Stimulated activated CD8-positive, alpha-beta memory T cell treated with anti-CD3 and anti-CD28 coated beads, Interleukin-12 subunit alpha, Interleukin-12 subunit beta, amount 100 ng/mL, for 4 hours (primary cell): Measurements from ENCODE around the gene STRIP2.
"Not testable (repeated sequence)": the region's sequence is repeated elsewhere in the genome, so short reads cannot be mapped to it uniquely, and the experiment has no call there.

Experiments used
- DNase-seq: peaks from one replicate; pipeline ENCODE4 v3.0.0-alpha.2; 2020; ENCODE audit warnings: low read depth

STRIP2 gene

DNA sequence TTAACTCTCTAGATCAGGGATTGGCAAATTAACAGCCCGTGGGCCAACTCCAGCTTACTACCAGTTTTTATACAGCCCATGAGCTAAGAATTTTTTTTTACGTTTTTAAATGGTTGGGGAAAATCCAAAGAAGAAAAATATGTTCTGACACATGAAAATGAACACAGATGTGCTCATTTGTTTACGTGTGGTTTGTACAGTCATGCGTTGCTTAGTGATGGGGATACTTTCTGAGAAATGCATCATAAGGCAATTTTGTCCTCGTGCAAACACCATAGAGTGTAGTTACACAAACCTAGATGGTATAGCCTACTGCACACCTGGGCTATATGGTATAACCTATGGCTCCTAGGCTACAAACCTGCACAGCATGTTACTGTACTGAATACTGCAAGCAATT is 59.8 kb downstream of the STRIP2 start:
- DNase-seq = no peak

DNA sequence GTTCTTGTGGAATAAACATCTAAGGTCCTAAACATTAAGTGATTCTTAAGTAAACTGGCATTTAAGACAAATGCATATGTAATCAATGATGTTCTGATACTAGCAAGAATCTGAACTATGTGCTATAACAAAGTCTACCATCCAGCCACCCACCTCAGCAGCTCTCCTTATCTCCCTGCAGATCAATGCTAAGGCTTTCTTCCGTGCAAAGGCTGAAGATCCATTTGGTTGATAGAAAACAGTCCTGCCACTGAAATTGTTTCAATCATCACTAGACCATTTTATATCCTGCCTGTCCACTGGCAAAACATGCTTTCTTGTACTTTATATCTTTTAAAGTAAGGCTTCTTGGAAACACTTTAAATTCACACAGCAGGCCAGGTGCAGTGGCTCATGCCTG is 61.8 kb downstream of the STRIP2 start:
- DNase-seq = no peak

DNA sequence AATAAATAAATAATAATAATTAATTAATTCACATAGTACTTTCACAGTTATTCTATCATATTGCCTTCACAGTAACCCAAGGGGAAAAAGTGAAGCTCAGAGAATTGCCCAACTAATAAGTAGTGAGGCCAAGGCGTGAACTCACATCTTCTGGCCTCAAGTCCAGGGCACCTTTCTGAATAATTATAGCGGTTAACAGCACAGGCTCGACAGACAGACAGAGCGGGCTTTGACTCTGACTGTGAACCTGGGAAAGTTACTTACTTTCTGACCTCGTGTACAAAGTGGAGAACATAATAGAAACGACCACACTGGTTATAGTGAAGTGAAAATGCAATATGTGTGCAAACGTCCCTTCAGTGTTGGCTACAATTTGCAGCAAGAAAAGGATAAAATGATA is 62.4 kb downstream of the STRIP2 start:
- DNase-seq = no peak

DNA sequence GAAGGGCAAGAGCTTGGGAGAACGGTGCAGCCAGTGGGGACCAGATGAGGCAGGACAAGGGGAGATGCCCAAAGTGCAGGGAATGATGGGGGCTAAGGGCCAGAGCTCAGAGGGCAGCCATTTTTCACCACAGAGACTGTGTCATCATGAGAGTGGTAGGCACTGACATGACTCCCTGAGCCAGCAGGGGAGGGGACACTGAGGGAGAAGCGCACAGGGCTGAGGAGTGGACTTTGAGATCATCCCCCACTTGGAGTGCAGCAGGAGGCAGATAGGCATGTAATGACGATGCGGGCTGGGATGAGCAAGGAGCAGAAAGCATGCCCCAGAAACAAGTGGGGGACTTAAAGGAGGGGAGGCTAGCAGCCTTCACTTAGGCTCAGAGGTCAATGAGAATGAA is 62.9 kb downstream of the STRIP2 start:
- no peak for DNase-seq

DNA sequence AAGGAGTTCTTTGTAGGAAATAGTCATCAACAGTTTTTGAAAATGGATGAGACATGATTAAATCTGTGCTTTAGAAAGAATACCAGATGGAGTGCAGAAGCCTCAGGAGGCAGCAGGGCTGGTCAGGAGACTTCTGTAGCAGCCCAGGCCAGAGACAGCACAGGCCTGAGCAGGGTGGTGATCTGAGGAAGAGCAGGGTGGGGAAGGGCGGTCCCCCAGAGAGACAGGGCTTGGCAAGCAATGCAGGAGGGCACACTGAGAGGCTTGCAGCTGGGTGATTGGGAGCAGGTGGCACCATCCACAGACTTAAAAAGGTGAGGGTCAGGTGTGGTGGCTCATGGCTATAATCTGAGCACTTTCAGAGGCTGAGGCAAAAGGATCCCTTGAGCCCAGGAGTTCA is 63.8 kb downstream of the STRIP2 start:
- DNase-seq = no peak

DNA sequence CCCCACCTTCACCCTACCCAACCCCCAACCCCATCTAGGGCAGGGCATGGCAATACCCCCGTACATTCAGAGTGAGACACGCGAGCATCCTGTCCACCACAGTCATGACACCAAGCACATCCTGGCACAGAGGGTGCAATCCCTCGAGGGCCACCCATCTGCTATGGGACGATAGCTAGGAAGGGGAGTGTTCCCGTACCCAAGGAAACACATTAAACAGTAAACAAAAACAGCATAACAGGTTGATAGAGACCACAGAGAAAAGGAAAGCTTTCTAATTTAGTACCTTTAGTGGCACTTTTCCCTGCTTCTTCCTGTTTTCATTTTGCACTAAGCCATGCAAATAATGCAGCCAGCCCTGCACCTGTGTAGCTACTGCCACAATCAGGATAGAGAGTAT is 65.8 kb downstream of the STRIP2 start:
- DNase-seq = no peak

GRCh38 chr7:129501760-129502707 is 67.8 kb downstream of the STRIP2 start, which contains the start of gene SMKR1:
TSS of gene SMKR1 (plus strand) at chr7:129502531. CDS start at chr7:129502825, 294 bp downstream.
- peak; percentile 86 for DNase-seq

DNA sequence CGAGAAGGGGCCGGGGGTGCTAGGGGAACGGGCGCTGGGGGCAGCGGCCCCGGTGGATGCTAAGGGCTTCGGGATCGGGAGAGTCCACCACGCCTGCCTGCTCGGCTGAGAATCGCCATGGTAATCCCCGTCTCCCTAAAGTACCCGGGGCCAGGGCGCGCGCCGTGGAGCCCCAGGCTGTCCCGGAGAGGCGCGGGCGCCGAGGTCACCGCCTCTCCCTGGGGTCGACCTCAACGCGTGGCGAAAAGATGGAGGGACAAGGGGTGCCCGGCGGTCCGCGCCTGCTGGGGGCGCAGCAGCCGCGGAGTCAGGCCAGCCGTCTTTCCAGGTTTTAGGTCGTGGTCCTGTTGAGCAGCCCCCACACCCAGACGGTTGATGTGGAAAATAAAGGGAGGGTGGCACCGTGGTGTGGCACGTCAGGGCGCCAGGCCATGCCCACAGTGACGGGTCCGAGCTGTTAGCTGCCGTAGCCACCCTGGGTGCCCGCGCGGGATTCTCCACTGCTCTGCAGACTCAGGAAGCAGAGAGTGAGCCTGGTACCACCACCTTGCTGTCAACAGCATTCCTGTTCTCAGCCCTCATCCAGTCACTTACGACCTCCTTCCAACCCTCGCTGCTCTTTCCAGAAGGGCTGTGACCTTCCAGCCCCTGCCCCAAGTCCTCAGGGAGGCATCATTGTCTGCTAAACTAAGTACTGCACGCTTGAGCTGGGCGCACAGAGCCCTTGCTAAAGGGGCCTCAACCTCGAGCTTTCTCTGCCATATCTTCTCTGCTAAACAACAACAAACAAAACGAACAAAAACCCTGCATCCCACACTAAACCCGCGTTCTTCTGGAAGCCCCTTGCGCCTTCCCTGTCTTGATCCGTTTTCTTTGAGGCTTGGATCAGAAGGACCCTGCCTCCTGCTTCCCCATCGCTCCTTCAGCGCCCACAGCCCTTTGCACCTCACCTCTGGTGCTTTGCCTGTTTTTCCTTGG is 68.8 kb downstream of the STRIP2 start:
- DNase-seq = no peak

DNA sequence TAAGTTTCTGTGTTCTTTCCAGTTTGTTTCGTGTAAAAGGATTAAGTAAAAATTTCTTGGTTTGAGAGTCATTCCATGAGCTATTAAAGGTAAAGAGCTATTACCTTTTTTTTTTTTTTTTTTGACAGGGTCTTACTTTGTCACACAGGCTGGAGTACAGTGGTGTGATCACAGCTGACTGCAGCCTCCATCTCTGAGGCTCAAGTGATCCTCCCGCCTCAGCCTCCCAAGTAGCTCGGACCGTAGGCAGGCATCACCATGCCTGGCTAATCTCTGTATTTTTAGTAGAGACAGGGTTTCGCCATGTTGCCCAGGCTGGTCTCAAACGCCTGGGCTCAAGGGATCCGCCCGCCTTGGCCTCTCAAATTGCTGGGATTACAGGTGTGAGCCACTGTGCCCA is 69.5 kb downstream of the STRIP2 start:
- no peak for DNase-seq

DNA sequence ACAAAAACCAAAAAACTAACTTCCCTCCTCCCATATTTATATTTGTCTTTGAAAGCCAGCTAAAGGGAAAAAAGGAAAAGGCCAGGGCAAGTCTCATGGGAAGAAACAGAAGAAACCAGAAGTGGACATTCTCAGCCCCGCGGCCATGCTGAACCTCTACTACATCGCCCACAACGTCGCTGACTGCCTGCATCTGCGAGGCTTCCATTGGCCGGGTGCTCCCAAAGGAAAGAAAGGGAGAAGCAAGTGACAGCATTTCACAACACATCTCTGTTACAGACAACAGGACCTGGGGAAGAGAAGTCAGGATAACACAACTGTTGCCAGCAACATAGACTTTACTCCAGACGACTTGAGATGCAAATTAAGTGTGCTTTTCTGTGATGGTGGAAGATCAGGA is 78.0 kb downstream of the STRIP2 start:
- DNase-seq = no peak

GRCh38 chr7:129513546-129513945 is 79.3 kb downstream of the STRIP2 start:
- no peak for DNase-seq

DNA sequence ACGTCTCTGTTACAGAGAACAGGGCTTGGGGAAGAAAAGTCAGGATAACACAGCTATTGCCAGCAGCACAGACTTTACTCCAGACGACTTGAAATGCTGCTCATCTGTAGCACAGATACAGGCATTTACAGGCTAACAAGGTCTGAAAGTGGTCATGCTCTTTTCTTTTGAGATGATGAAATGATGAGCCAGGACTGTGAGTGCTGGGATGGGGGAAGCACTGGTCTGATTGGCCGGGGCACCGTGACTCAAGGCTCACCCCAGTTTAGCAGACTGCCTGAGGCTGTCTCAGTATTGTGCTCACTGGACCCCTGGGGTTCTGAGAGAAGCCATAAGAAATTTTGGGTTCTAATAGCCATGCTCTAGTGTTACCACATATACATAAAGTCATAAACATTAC is 80.5 kb downstream of the STRIP2 start:
- no peak for DNase-seq

GRCh38 chr7:129515381-129515780 is 81.1 kb downstream of the STRIP2 start:
- no peak for DNase-seq

GRCh38 chr7:129517931-129518330 is 83.7 kb downstream of the STRIP2 start:
- no peak for DNase-seq

DNA sequence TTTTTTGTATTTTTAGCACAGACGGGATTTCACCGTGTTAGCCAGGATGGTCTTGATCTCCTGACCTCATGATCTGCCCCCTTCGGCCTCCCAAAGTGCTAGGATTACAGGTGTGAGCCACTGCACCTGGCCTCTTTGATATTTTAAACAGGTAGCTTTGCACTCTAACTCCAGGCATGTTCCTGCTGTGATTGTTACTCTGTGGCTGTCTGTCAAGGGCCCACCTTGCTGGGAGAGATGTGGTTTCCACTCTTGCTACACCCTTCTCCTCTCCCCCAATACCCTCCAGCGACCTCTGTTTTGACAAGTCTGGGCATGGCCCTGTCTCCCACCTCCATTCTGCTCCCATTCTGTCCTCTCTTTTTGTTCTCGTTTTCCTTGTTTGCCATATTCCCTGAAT is 85.2 kb downstream of the STRIP2 start:
- DNase-seq = no peak

GRCh38 chr7:129522088-129522970 is 88.1 kb downstream of the STRIP2 start:
- DNase-seq = no peak

- no peak for DNase-seq
Observed at GRCh38 chr7:129522971-129523340, 88.7 kb downstream of the STRIP2 start.

DNA sequence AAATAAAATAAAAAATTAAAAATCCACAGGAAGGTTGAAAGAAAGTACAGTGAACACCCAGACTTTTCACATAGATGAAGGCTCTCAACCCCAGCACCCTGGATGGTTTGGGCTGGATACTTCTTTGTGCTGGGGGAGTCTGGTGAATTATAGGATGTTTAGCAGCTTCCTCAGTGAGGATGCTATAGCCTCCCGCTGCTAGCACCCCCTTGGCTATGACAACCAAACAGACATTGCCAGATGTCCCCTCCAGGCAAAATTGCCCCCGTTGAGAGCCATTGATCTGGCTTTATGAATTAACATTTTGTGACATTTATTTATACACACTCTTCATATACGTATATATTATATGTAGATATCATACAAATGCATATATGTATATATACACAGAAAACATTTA is 89.7 kb downstream of the STRIP2 start:
- no peak for DNase-seq

- DNase-seq = not testable (repeated sequence)
Observed at GRCh38 chr7:129524405-129524804, 90.2 kb downstream of the STRIP2 start.

DNA sequence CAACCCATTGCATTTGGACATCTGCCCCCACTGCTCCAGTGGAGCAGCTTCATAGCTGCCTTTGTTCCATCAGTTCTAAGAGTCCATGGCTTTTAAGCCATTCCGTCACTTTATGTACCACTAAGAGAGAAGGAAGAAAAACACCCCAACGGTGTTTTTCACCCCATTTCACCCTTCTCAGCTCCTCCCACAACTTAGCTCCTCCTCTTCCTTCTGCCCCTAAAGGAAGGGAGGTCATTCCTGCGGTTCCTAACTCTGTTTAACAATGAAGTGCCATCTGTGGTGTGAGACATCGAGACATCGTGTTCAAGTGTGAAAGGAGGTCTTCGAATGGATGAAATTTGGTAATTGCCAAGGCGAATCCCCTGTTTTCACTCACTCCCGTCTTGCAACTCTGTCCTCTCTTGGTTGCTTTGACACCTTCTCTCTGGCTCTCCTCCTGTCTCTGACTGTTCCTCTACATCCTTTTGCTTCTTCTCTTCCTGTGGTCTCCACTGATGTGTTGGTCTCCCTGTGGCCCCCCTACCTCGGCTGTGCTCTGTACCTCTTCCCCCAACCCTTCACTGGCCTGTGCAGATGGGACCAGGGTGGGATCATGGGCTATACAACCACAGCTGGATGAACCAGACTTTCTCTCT is 91.1 kb downstream of the STRIP2 start:
- DNase-seq = no peak

- no peak for DNase-seq
Observed at GRCh38 chr7:129529643-129530042, 95.4 kb downstream of the STRIP2 start.
